Esophagus squamous epithelium (tissue), 5 donors: ENCODE results near the gene WDR1. TPM values are rescaled to one million over a fixed set of nuclear protein-coding genes. Genes with fewer than 3 reads are reported as not detected.
A peak's percentile ranks its signal among the peaks of the same experiment; 100 is the strongest.

Experiments used
- DNase-seq: peaks from one replicate; lab custom pipeline; 2025; lab: John Stamatoyannopoulos, UW
- H3K27ac ChIP-seq, 4 donors: fragments of 200-600 bp; sonication (generic); one replicate each; pipeline ENCODE4 v1.5.1; 2016 to 2019; ENCODE audit warnings: mild to moderate bottlenecking in 1 of 4
- H3K27me3 ChIP-seq, 4 donors: fragments of 200-600 bp; sonication (generic); 1 replicate in 3 of 4; 2 replicates in 1 of 4; pipeline versions ENCODE4 v1.5.1 to v1.6.0; 2017 to 2021; ENCODE audit warnings: antibody characterized with exemption in 1 of 4
- H3K36me3 ChIP-seq, 3 donors: fragments of 200-600 bp; sonication (generic); one replicate each; pipeline ENCODE4 v1.5.1; 2016 to 2019
- H3K4me1 ChIP-seq, 3 donors: fragments of 200-600 bp; sonication (generic); one replicate each; pipeline ENCODE4 v1.5.1; 2017 to 2019
- H3K4me3 ChIP-seq, 4 donors: fragments of 200-600 bp; sonication (generic); 1 replicate in 3 of 4; 2 replicates in 1 of 4; pipeline ENCODE4 v1.5.1; 2016 to 2019; ENCODE audit warnings: mild to moderate bottlenecking in 2 of 4, moderate library complexity in 1 of 4
- H3K9me3 ChIP-seq, 3 donors: fragments of 200-600 bp; sonication (generic); one replicate each; pipeline ENCODE4 v1.5.1; 2016 to 2019
- POLR2A ChIP-seq, 4 donors: fragments of 450-650 bp; IDR thresholded peaks; one replicate each; pipeline ENCODE4 v1.6.1; 2017; ENCODE audit warnings: antibody characterized with exemption in 4 of 4, mild to moderate bottlenecking in 4 of 4, moderate library complexity in 3 of 4
- WGBS, 2 donors: methylation state at CpG; one replicate each; pipeline ENCODE4 v1.1.5; 2018; 5-methylcytosine and 5-hydroxymethylcytosine counted together
- intact Hi-C: fragments of 100-400 bp; cut with DNase I; formaldehyde crosslinking; loops from one replicate; pipeline ENCODE4 v1.15.0; 2022
- total RNA-seq, 4 donors: library from RNA; depleted of rRNA; stranded (reverse); fragments of >200 nt; gene quantifications; one replicate each; pipeline ENCODE4 v1.1.0, GENCODE V29; 2016
- TF ChIP-seq, protein P1 (sequence below), 6 experiments: fragments of 450-650 bp in 4 of 6; fragments of 200-600 bp in 2 of 6; sonication (generic) in 2 of 6; IDR thresholded peaks; one replicate each; pipeline ENCODE4 v1.5.1; 2016 to 2019; ENCODE audit warnings: antibody characterized with exemption in 6 of 6, mild to moderate bottlenecking in 4 of 6, moderate library complexity in 4 of 6
- donor health status: DM: yes; HTN: yes; CAD: no.

WDR1 gene
- total RNA-seq, 4 donors from 2014 or later = 131 to 203 (median 171) TPM

DNA sequence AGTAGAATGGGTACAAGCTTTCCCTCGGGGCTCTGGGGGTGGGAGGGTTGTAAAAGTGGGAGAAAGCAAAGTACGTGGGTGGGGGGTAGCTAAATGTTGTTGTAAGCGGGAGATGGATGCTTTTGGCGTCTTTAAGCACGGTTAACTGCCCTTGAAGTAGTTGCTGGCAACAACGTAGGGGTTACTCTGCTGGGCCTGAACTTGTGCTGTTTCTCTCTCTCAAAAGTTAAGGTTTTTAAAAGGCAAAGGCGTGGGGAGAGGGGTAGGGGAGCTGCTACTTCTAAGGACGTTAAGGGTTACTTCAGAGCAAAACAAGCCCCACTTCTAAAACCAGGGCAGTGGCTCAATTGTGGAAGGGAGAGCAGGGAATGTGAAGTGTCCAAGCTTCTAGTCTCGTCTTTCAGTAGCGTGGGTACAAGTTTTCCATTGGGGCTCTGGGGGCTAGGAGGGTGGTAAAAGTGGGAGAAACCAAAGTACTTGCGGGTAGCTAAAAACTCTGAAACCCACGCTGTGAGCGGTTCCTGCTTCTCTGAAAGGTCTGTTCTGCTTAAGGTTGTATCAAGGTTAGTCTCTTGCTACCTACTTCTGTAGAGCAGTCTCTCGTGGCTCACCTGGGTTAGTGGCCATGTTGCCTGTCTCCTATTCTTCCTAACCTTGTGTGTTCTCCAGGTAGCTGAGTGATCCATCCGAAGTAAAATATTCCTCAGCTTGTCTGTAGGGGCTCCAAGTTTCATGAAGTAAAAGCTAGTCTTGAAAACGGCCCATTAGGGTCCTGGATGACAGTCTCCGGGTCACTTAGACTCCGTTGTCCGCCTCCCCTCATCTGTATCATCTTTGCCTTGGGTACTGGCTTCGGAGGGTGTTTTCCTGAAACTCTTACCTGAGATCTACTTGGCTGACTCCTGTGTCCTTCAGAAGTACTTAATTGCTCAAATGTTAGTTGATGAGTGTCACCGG lies 1.7 kb upstream of the WDR1 start:
- no peaks in the 10 kb centered on the region for H3K27me3 ChIP-seq
- H3K4me1 ChIP-seq = peaks cover 24 to 49% (median 31%) of the 10 kb centered on the region in 3 donors
- no peak for TF ChIP-seq POLR2A (IDR thresholded peaks at IDR 0.05)
- TF ChIP-seq, protein P1, sequence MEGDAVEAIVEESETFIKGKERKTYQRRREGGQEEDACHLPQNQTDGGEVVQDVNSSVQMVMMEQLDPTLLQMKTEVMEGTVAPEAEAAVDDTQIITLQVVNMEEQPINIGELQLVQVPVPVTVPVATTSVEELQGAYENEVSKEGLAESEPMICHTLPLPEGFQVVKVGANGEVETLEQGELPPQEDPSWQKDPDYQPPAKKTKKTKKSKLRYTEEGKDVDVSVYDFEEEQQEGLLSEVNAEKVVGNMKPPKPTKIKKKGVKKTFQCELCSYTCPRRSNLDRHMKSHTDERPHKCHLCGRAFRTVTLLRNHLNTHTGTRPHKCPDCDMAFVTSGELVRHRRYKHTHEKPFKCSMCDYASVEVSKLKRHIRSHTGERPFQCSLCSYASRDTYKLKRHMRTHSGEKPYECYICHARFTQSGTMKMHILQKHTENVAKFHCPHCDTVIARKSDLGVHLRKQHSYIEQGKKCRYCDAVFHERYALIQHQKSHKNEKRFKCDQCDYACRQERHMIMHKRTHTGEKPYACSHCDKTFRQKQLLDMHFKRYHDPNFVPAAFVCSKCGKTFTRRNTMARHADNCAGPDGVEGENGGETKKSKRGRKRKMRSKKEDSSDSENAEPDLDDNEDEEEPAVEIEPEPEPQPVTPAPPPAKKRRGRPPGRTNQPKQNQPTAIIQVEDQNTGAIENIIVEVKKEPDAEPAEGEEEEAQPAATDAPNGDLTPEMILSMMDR (IDR thresholded peaks at IDR 0.05) = no peak
- DNase-seq = no peak
- H3K27ac ChIP-seq = peak overlapping the region; percentile 98 to 99 (median 98)
- WGBS, 2 donors = 70 to 71% methylated on average over 20 of the region's 21 CpGs
- no peaks in the 10 kb centered on the region for H3K9me3 ChIP-seq
- peaks cover 3 to 23% (median 17%) of the 10 kb centered on the region in 3 donors for H3K36me3 ChIP-seq
- intact Hi-C loops = no loop called here
- H3K4me3 ChIP-seq = peak overlapping the region in 1 of 4 donors; percentile 95

DNA sequence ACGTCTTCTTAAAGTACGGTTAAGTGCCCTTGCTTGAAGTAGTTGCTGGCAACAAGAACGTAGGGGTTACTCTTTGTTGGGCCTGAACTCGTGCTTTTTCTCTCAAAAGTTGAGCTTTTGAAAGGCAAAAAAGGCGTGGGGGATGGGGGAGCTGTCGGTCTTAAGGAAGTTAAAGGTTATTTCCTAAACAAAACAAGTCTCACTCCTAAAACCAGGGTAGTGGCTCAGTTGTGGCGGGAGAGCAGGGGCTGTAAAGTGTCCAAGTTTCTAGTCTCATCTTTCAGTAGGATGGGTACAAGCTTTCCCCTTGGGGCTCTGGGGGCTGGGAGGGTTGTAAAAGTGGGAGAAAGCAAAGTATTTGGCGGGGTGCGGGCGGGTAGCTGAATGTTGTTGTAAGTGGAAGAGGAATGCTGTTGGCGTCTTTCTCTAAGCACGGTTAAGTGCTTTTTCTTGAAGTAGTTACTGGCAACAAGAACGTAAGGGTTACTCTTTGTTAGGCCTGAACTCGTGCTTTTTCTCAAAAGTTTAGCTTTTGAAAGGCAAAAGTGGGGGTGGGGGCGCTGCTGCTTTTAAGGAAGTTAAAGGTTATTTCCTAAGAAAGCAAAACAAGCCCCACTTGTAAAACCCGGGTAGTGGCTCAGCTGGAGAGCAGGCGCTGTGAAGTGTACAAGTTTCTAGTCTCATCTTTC lies 904 bp upstream of the WDR1 start:
- Histone ChIP-seq H3K27ac (peak overlapping the region; percentile 98 to 99 (median 98)), H3K4me1 (peaks cover 28 to 52% (median 36%) of the 10 kb centered on the region in 3 donors), H3K4me3 (peak overlapping the region; percentile 80 to 95 (median 87)), H3K27me3 (no peaks in the 10 kb centered on the region), H3K9me3 (no peaks in the 10 kb centered on the region), H3K36me3 (peaks cover 6 to 31% (median 26%) of the 10 kb centered on the region in 3 donors)
- TF ChIP-seq, protein P1 (IDR thresholded peaks at IDR 0.05) = no peak
- no peak for TF ChIP-seq POLR2A (IDR thresholded peaks at IDR 0.05)
- 22 to 40% methylated on average over 13 to 17 of the region's 17 CpGs for WGBS, 2 donors
- DNase-seq = no peak
- intact Hi-C loops = no loop called here

DNA sequence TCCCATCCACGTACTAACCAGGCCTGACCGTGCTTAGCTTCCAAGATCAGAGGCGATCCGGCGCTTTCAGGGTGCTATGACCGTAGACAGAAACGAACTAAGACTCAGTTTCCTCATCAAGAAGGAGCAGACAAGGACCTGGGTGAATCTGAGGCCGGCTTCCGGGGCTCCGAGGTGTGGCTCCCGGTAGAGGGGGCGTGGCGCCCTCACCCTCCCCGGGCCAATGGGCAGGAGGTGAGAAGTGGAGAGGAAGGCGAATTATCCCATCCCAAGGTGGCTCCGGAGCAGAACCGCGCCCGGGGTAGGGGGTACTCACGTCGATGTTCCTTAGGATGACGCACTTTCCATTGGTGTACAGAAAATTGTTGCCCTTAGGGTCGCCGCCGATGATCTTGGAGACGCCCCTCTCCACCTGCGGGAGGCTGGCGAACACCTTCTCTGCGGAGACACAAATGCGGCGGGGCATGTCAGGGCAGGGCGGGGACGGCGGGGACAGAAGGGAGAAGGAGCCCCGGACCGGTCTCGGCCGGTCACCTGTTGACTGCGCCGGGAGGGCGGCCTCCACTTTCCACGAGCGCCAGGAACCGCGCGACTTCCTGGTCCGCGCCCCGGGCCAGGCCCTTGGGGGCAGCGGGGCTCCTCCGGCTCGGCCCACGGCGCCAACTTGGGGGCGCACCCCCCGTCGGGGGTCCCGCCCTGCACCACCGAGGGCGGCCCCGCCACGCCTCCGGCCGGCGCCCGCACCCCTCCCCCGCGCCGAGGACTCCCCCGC lies 616 bp downstream of the WDR1 start:
- peaks cover 12 to 46% (median 26%) of the 10 kb centered on the region in 3 donors for H3K36me3 ChIP-seq
- intact Hi-C loops = no loop called here
- TF ChIP-seq, protein P1 (IDR thresholded peaks at IDR 0.05) = no peak
- peak in 1 of 4 donors; percentile 50 for TF ChIP-seq POLR2A (IDR thresholded peaks at IDR 0.05)
- no peaks in the 10 kb centered on the region for H3K27me3 ChIP-seq
- H3K4me1 ChIP-seq = peaks cover 39 to 67% (median 42%) of the 10 kb centered on the region in 3 donors
- peak overlapping the region; percentile 80 to 95 (median 87) for H3K4me3 ChIP-seq
- WGBS, 2 donors = 2 to 3% methylated on average over 7 to 16 of the region's 70 CpGs
- H3K27ac ChIP-seq = peak overlapping the region; percentile 98 to 99 (median 98)
- peak; percentile 55 for DNase-seq
- H3K9me3 ChIP-seq = no peaks in the 10 kb centered on the region

DNA sequence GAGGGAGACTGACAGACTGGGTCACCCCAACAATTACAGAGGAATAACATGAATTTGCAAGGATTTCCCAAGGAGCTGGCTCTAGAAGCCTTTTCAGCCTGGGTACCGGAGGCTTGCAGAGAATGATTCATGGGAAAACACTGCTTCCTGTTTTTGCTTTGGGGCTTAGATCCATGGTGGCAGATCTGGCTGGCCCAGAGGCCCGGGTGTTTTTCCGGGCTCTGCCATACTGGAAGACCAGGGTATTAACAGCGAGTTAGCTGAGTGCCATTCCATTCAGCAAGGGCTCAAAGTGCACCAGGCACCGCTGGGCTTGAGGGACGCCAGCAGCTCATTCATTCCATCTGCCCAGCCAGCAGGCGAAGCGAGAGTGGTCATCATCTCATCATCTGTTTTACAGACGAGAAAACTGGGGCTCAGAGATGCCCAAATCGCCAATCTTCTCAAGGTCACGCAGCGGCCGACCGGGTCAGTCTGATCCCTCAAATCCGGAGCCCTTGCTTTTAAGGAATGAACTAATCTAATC lies 1.3 kb downstream of the WDR1 start:
- WGBS, 2 donors = 8 to 11% methylated on average over 5 to 12 of the region's 15 CpGs
- H3K36me3 ChIP-seq = peaks cover 12 to 52% (median 26%) of the 10 kb centered on the region in 3 donors

More for the DNA sequence above, 1.3 kb downstream of the WDR1 start:
- DNase-seq = no peak
- TF ChIP-seq, protein P1 (IDR thresholded peaks at IDR 0.05) = no peak
- H3K9me3 ChIP-seq = no peaks in the 10 kb centered on the region
- no peaks in the 10 kb centered on the region for H3K27me3 ChIP-seq
- intact Hi-C loops = no loop called here
- peaks cover 42 to 74% (median 44%) of the 10 kb centered on the region in 3 donors for H3K4me1 ChIP-seq
- peak overlapping the region; percentile 80 to 95 (median 87) for H3K4me3 ChIP-seq
- peak overlapping the region; percentile 98 to 99 (median 98) for H3K27ac ChIP-seq
